HG03432 (cell line): Measurements from ENCODE around the gene GJA9.
"Not testable (repeated sequence)": the region's sequence is repeated elsewhere in the genome, so short reads cannot be mapped to it uniquely, and the experiment has no call there.

ENCODE experiments used
- ATAC-seq: cut with Tn5 transposase; IDR thresholded peaks from one replicate; pipeline ENCODE4 v1.9.1; 2021; ENCODE audit warnings: mild to moderate bottlenecking, moderate library complexity; ENCODE audit not compliant: unreplicated experiment

Gene GJA9

GRCh38 chr1:38875811-38876210 lies 5.6 kb downstream of the GJA9 start:
- ATAC-seq: no peak

- peak; percentile 94 for ATAC-seq
These were observed 8.1 kb downstream of the GJA9 start, which contains the start of gene MYCBP for GRCh38 chr1:38873027-38873969. Gene MYCBP, minus strand, starts transcription at chr1:38873348. Its CDS starts 43 bp downstream, at chr1:38873305.

GRCh38 chr1:38872401-38873026 lies 8.9 kb downstream of the GJA9 start:
- ATAC-seq: peak; percentile 31

GRCh38 chr1:38870996-38871395 lies 10.4 kb downstream of the GJA9 start:
- ATAC-seq: no peak

GRCh38 chr1:38867208-38867607 lies 14.2 kb downstream of the GJA9 start:
- ATAC-seq: no peak

GRCh38 chr1:38865112-38865715 lies 16.2 kb downstream of the GJA9 start:
- no peak for ATAC-seq

GRCh38 chr1:38860454-38860795 lies 21.0 kb downstream of the GJA9 start:
- no peak for ATAC-seq

GRCh38 chr1:38859561-38860453 lies 21.6 kb downstream of the GJA9 start, which contains the start of gene RRAGC:
Gene RRAGC, minus strand, starts transcription at chr1:38859772. Its CDS starts 126 bp downstream, at chr1:38859646.
- peak; percentile 91 for ATAC-seq

- ATAC-seq: peak; percentile 35
These were observed 22.4 kb downstream of the GJA9 start for GRCh38 chr1:38858833-38859560.

GRCh38 chr1:38852780-38853179 lies 28.6 kb downstream of the GJA9 start:
- no peak for ATAC-seq

GRCh38 chr1:38848071-38848470 lies 33.3 kb downstream of the GJA9 start:
- ATAC-seq: no peak

- no peak for ATAC-seq
These were observed 35.2 kb downstream of the GJA9 start for GRCh38 chr1:38846210-38846609.

GRCh38 chr1:38845088-38845487 lies 36.3 kb downstream of the GJA9 start:
- ATAC-seq: not testable (repeated sequence)

- no peak for ATAC-seq
These were observed 41.1 kb downstream of the GJA9 start for GRCh38 chr1:38840281-38840680.

GRCh38 chr1:38839363-38839762 lies 42.0 kb downstream of the GJA9 start:
- ATAC-seq: no peak

GRCh38 chr1:38836316-38836715 lies 45.1 kb downstream of the GJA9 start:
- not testable (repeated sequence) for ATAC-seq

- no peak for ATAC-seq
These were observed 46.2 kb downstream of the GJA9 start for GRCh38 chr1:38834937-38835827.

- no peak for ATAC-seq
These were observed 47.1 kb downstream of the GJA9 start for GRCh38 chr1:38834221-38834782.

- no peak for ATAC-seq
These were observed 48.2 kb downstream of the GJA9 start for GRCh38 chr1:38833146-38833545.
